CD4-positive, alpha-beta T cell (primary cell): ENCODE results near the gene GPR63. TPM values are rescaled to one million over a fixed set of nuclear protein-coding genes. Genes with fewer than 3 reads are reported as not detected.

Source experiments
- ATAC-seq: fragments of 200-7000 bp; cut with Tn5 transposase; one replicate; pipeline ENCODE4 v1.10.0; 2022; ENCODE audit warnings: mild to moderate bottlenecking; ENCODE audit not compliant: poor library complexity
- CTCF ChIA-PET: fragments of 350-600 bp; sonication (Branson Sonifier 250); formaldehyde crosslinking; loops from one replicate; lab custom pipeline; 2021; ENCODE audit warnings: antibody characterized with exemption, inconsistent platforms; lab: Charles Lee
- POLR2A ChIA-PET: fragments of 350-600 bp; sonication (Branson Sonifier 250); formaldehyde crosslinking; loops from one replicate; lab custom pipeline; 2021; ENCODE audit warnings: antibody characterized with exemption, inconsistent platforms; lab: Charles Lee
- DNase-seq, 14 experiments: peaks; one replicate each; pipeline ENCODE4 v3.0.0-alpha.2; 2013 to 2020; ENCODE audit warnings: mixed read lengths in 2 of 14
- H3K27ac ChIP-seq, 2 donors: one replicate each; pipeline versions ENCODE4 v1.5.1 to v1.7.0; 2013; ENCODE audit warnings: low read length in 2 of 2, low read depth in 1 of 2, mild to moderate bottlenecking in 1 of 2
- H3K27me3 ChIP-seq, 2 experiments: 1 replicate in 1 of 2; 2 replicates in 1 of 2; pipeline versions ENCODE4 v1.6.1 to v1.7.0; 2013; ENCODE audit warnings: low read length in 2 of 2, control low read depth in 1 of 2, mild to moderate bottlenecking in 1 of 2, moderate library complexity in 1 of 2; ENCODE audit not compliant: insufficient read depth in 2 of 2, control insufficient read depth in 1 of 2
- H3K36me3 ChIP-seq: one replicate; pipeline ENCODE4 v1.6.1; 2013; ENCODE audit warnings: low read length, control low read depth; ENCODE audit not compliant: insufficient read depth
- H3K4me1 ChIP-seq: one replicate; pipeline ENCODE4 v1.6.1; 2013; ENCODE audit warnings: low read length, control low read depth; ENCODE audit not compliant: insufficient read depth
- H3K4me3 ChIP-seq: one replicate; pipeline ENCODE4 v1.5.1; 2013; ENCODE audit warnings: mild to moderate bottlenecking, low read length, moderate library complexity
- H3K9me3 ChIP-seq, 2 experiments: 1 replicate in 1 of 2; 2 replicates in 1 of 2; pipeline versions ENCODE4 v1.6.1 to v1.7.0; 2013; ENCODE audit warnings: low read length in 2 of 2, mild to moderate bottlenecking in 2 of 2, control low read depth in 1 of 2, moderate library complexity in 1 of 2; ENCODE audit not compliant: control insufficient read depth in 1 of 2, insufficient read depth in 1 of 2
- H3K27ac Mint-ChIP-seq: one replicate; pipeline ENCODE4 v1.8.0; 2020; ENCODE audit warnings: mixed read lengths
- H3K27me3 Mint-ChIP-seq: one replicate; pipeline ENCODE4 v1.8.0; 2021; ENCODE audit warnings: mixed read lengths
- H3K36me3 Mint-ChIP-seq: one replicate; pipeline ENCODE4 v1.8.0; 2021; ENCODE audit warnings: low read depth, mixed read lengths
- H3K4me1 Mint-ChIP-seq: one replicate; pipeline ENCODE4 v1.8.0; 2021; ENCODE audit warnings: low read depth, mixed read lengths
- H3K4me3 Mint-ChIP-seq: one replicate; pipeline ENCODE4 v1.8.0; 2020; ENCODE audit warnings: mild to moderate bottlenecking, mixed read lengths
- H3K9me3 Mint-ChIP-seq: one replicate; pipeline ENCODE4 v1.8.0; 2020; ENCODE audit warnings: mixed read lengths
- intact Hi-C, 2 experiments: fragments of 100-400 bp; cut with DNase I in 1 of 2; cut with micrococcal nuclease in 1 of 2; formaldehyde crosslinking; loops; one replicate each; pipeline versions ENCODE4 v1.15.1 to v1.9.0; 2023 to 2025; cut with DNase I, micrococcal nuclease
- total RNA-seq, 174 experiments: library from RNA in 2 of 174; stranded (reverse) in 2 of 174; gene quantifications; one replicate each; pipeline ENCODE4 v1.2.3 and lab custom pipeline; 2021 to 2026
- TF ChIP-seq, protein P1 (sequence below): fragments of 200-600 bp; IDR thresholded peaks from one replicate; pipeline ENCODE4 v1.8.0; 2022; ENCODE audit warnings: antibody characterized with exemption, mild to moderate bottlenecking

The GPR63 gene
- total RNA-seq, 2 experiments from 2014 or later, result 0.20 to 0.25 TPM

GRCh38 chr6:96878143-96878542, 40.9 kb upstream of the GPR63 start:
- no peak overlapping the region for H3K27ac Mint-ChIP-seq
- POLR2A ChIA-PET, result no interaction called here
- TF ChIP-seq, protein P1, sequence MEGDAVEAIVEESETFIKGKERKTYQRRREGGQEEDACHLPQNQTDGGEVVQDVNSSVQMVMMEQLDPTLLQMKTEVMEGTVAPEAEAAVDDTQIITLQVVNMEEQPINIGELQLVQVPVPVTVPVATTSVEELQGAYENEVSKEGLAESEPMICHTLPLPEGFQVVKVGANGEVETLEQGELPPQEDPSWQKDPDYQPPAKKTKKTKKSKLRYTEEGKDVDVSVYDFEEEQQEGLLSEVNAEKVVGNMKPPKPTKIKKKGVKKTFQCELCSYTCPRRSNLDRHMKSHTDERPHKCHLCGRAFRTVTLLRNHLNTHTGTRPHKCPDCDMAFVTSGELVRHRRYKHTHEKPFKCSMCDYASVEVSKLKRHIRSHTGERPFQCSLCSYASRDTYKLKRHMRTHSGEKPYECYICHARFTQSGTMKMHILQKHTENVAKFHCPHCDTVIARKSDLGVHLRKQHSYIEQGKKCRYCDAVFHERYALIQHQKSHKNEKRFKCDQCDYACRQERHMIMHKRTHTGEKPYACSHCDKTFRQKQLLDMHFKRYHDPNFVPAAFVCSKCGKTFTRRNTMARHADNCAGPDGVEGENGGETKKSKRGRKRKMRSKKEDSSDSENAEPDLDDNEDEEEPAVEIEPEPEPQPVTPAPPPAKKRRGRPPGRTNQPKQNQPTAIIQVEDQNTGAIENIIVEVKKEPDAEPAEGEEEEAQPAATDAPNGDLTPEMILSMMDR, result no peak

GRCh38 chr6:96876886-96877545, 39.7 kb upstream of the GPR63 start:
- Histone ChIP-seq H3K27ac (no peak overlapping the region), H3K27me3 (no peaks in the 10 kb centered on the region), H3K36me3 (no peaks in the 10 kb centered on the region), H3K4me3 (no peak overlapping the region), H3K4me1 (no peaks in the 10 kb centered on the region), H3K9me3 (no peaks in the 10 kb centered on the region)
- no peak overlapping the region for H3K27ac Mint-ChIP-seq
- DNase-seq (no peak), ATAC-seq (no peak)
- H3K4me3 Mint-ChIP-seq, result no peak overlapping the region
- H3K36me3 Mint-ChIP-seq, result no peaks in the 10 kb centered on the region
- H3K9me3 Mint-ChIP-seq, result no peaks in the 10 kb centered on the region
- TF ChIP-seq, protein P1, result no peak
- CTCF ChIA-PET, result no interaction called here
- peaks cover 8% of the 10 kb centered on the region for H3K27me3 Mint-ChIP-seq
- POLR2A ChIA-PET, result no interaction called here
- intact Hi-C loops, result no loop called here
- no peaks in the 10 kb centered on the region for H3K4me1 Mint-ChIP-seq

More at GRCh38 chr6:96878143-96878542, 40.9 kb upstream of the GPR63 start:
- Mint-ChIP-seq H3K4me3 (no peak overlapping the region), H3K27me3 (peaks cover 8% of the 10 kb centered on the region), H3K36me3 (no peaks in the 10 kb centered on the region), H3K9me3 (no peaks in the 10 kb centered on the region), H3K4me1 (no peaks in the 10 kb centered on the region)
- H3K4me1 ChIP-seq, result no peaks in the 10 kb centered on the region
- ATAC-seq (no peak), DNase-seq (no peak)
- H3K4me3 ChIP-seq, result no peak overlapping the region
- no peaks in the 10 kb centered on the region for H3K27me3 ChIP-seq
- H3K36me3 ChIP-seq, result no peaks in the 10 kb centered on the region
- intact Hi-C loops, result no loop called here
- no peaks in the 10 kb centered on the region for H3K9me3 ChIP-seq
- CTCF ChIA-PET, result no interaction called here
- no peak overlapping the region for H3K27ac ChIP-seq

DNA sequence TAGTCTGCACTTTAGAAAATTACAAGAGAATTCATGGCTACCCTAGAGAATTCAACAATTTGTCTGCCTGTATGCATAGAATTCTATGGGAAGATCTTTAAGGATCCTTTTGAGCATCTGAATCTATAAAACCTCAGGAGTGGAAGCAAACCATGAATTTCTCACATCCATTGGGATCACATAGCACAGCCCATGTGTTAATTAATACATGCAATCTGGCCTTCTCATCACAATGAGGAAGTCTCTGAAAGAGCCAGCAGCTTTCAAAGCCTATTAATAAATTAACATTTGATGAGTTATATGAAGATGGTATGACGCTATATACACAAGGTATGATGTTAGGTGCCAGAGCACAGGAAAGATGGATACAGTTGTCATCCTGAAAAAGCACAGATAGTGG, 35.7 kb upstream of the GPR63 start:
- no peaks in the 10 kb centered on the region for H3K36me3 Mint-ChIP-seq
- H3K9me3 Mint-ChIP-seq, result no peaks in the 10 kb centered on the region
- no peak for ATAC-seq
- H3K27ac ChIP-seq, result no peak overlapping the region
- H3K4me3 ChIP-seq, result no peak overlapping the region
- no peaks in the 10 kb centered on the region for H3K4me1 ChIP-seq
- H3K27ac Mint-ChIP-seq, result no peak overlapping the region
- peaks cover 8% of the 10 kb centered on the region for H3K27me3 Mint-ChIP-seq
- no peaks in the 10 kb centered on the region for H3K9me3 ChIP-seq
- no peaks in the 10 kb centered on the region for H3K36me3 ChIP-seq
- intact Hi-C loops, result no loop called here
- CTCF ChIA-PET, result interaction anchor here (0.5 kb wide), 1 partner anchor 1564 kb away, joined by 3 read pairs; no protein-coding TSS in a partner anchor
- H3K27me3 ChIP-seq, result peaks cover under 1 to 5% of the 10 kb centered on the region in 2 experiments
- H3K4me3 Mint-ChIP-seq, result no peak overlapping the region
- POLR2A ChIA-PET, result no interaction called here
- TF ChIP-seq, protein P1, result no peak
- no peaks in the 10 kb centered on the region for H3K4me1 Mint-ChIP-seq
- no peak for DNase-seq
